Measurements from ENCODE around the gene ATXN7L1. TPM values are rescaled to one million over a fixed set of nuclear protein-coding genes. Genes with fewer than 3 reads are reported as not detected.

The ATXN7L1 gene
- total and polyA plus RNA-seq, 2 of the 8 experiments (the other 6 are each of a cell fraction or from before 2014, with no cell fraction given): 14.3 to 34.0 TPM

DNA sequence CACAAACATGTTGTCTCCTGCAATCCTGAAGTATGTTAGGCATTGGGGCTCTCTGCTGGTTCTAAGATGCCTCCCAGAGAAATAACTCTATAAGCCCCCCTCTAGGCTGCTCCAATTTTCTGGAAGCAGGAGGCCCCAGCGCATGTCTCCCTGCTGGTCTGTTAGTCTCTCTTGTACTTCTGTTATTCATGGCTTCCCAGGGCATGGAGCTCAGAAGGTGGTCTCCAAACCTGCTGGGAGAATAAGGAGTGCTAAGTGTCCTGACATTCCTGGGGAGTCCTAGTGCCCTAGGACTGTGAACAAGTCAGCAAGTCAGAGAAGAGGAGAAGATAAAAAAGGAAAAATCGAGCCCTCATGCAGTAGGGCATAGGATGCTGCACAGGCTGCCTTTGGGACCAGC lies 224.6 kb downstream of the ATXN7L1 start (continued):
- TF ChIP-seq RXRA (IDR thresholded peaks at IDR 0.05; ENCODE audit: insufficient read depth, low read depth, low read length) (no peak), SUZ12 (IDR thresholded peaks at IDR 0.05; ENCODE audit: low read length) (no peak), POLR2A (IDR thresholded peaks at IDR 0.05; ENCODE audit: control extremely low read depth in 1 of 2, low read depth in 2 of 2, low read length in 2 of 2) (no peak), RAD21 (IDR thresholded peaks at IDR 0.05 in 1 of 2, conservative IDR thresholded peaks at IDR 0.05 in 1 of 2; ENCODE audit: low read depth in 2 of 2, low read length in 2 of 2) (no peak), BCL11A (IDR thresholded peaks at IDR 0.05; ENCODE audit: low read depth in 2 of 2, low read length in 2 of 2) (no peak), RFX5 (IDR thresholded peaks at IDR 0.05; ENCODE audit: borderline replicate concordance, low read depth, low read length) (no peak), SP4 (IDR thresholded peaks at IDR 0.05; ENCODE audit: low read length) (no peak), NRF1 (IDR thresholded peaks at IDR 0.05; ENCODE audit: low read depth, low read length) (no peak)
- TF ChIP-seq, protein P1, sequence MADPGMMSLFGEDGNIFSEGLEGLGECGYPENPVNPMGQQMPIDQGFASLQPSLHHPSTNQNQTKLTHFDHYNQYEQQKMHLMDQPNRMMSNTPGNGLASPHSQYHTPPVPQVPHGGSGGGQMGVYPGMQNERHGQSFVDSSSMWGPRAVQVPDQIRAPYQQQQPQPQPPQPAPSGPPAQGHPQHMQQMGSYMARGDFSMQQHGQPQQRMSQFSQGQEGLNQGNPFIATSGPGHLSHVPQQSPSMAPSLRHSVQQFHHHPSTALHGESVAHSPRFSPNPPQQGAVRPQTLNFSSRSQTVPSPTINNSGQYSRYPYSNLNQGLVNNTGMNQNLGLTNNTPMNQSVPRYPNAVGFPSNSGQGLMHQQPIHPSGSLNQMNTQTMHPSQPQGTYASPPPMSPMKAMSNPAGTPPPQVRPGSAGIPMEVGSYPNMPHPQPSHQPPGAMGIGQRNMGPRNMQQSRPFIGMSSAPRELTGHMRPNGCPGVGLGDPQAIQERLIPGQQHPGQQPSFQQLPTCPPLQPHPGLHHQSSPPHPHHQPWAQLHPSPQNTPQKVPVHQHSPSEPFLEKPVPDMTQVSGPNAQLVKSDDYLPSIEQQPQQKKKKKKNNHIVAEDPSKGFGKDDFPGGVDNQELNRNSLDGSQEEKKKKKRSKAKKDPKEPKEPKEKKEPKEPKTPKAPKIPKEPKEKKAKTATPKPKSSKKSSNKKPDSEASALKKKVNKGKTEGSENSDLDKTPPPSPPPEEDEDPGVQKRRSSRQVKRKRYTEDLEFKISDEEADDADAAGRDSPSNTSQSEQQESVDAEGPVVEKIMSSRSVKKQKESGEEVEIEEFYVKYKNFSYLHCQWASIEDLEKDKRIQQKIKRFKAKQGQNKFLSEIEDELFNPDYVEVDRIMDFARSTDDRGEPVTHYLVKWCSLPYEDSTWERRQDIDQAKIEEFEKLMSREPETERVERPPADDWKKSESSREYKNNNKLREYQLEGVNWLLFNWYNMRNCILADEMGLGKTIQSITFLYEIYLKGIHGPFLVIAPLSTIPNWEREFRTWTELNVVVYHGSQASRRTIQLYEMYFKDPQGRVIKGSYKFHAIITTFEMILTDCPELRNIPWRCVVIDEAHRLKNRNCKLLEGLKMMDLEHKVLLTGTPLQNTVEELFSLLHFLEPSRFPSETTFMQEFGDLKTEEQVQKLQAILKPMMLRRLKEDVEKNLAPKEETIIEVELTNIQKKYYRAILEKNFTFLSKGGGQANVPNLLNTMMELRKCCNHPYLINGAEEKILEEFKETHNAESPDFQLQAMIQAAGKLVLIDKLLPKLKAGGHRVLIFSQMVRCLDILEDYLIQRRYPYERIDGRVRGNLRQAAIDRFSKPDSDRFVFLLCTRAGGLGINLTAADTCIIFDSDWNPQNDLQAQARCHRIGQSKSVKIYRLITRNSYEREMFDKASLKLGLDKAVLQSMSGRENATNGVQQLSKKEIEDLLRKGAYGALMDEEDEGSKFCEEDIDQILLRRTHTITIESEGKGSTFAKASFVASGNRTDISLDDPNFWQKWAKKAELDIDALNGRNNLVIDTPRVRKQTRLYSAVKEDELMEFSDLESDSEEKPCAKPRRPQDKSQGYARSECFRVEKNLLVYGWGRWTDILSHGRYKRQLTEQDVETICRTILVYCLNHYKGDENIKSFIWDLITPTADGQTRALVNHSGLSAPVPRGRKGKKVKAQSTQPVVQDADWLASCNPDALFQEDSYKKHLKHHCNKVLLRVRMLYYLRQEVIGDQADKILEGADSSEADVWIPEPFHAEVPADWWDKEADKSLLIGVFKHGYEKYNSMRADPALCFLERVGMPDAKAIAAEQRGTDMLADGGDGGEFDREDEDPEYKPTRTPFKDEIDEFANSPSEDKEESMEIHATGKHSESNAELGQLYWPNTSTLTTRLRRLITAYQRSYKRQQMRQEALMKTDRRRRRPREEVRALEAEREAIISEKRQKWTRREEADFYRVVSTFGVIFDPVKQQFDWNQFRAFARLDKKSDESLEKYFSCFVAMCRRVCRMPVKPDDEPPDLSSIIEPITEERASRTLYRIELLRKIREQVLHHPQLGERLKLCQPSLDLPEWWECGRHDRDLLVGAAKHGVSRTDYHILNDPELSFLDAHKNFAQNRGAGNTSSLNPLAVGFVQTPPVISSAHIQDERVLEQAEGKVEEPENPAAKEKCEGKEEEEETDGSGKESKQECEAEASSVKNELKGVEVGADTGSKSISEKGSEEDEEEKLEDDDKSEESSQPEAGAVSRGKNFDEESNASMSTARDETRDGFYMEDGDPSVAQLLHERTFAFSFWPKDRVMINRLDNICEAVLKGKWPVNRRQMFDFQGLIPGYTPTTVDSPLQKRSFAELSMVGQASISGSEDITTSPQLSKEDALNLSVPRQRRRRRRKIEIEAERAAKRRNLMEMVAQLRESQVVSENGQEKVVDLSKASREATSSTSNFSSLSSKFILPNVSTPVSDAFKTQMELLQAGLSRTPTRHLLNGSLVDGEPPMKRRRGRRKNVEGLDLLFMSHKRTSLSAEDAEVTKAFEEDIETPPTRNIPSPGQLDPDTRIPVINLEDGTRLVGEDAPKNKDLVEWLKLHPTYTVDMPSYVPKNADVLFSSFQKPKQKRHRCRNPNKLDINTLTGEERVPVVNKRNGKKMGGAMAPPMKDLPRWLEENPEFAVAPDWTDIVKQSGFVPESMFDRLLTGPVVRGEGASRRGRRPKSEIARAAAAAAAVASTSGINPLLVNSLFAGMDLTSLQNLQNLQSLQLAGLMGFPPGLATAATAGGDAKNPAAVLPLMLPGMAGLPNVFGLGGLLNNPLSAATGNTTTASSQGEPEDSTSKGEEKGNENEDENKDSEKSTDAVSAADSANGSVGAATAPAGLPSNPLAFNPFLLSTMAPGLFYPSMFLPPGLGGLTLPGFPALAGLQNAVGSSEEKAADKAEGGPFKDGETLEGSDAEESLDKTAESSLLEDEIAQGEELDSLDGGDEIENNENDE (IDR thresholded peaks at IDR 0.05; ENCODE audit: insufficient replicate concordance, low read length): no peak

All from H1 (cell line).